Endothelial cell of umbilical vein (primary cell): Measurements from ENCODE around the gene GLRA1. TPM values are rescaled to one million over a fixed set of nuclear protein-coding genes. Genes with fewer than 3 reads are reported as not detected.

Experiments
- BruUV-seq: library from RNA; stranded (reverse); fragments of 400-500 nt; replicated peaks from 2 replicates; lab custom pipeline; 2021; lab: Mats Ljungman, UMichigan
- CTCF ChIA-PET: fragments of 300-600, 350-600 bp; sonication (Branson Sonifier 250); formaldehyde crosslinking; loops from one replicate; lab custom pipeline; 2021; ENCODE audit warnings: antibody characterized with exemption, inconsistent platforms; lab: Charles Lee
- POLR2A ChIA-PET: fragments of 300-600, 350-600 bp; sonication (Branson Sonifier 250); formaldehyde crosslinking; loops from one replicate; lab custom pipeline; 2021; ENCODE audit warnings: antibody characterized with exemption, inconsistent platforms; lab: Charles Lee
- DNase-seq: peaks from one replicate; pipeline ENCODE4 v3.0.0-alpha.2; 2011; ENCODE audit warnings: low read depth, low spot score
- FAIRE-seq: peaks from 2 replicates; lab custom pipeline; 2011; peaks lifted over from hg19 to GRCh38; lab: Jason Lieb, UNC
- H2AFZ ChIP-seq: 2 replicates; pipeline ENCODE4 v1.6.0; 2012; ENCODE audit warnings: low read depth, low read length, control low read depth, inconsistent platforms
- H3K27ac ChIP-seq: 2 replicates; pipeline ENCODE4 v1.5.1; 2011; ENCODE audit warnings: low read depth, mild to moderate bottlenecking, control low read depth, low read length, moderate library complexity; ENCODE audit not compliant: insufficient read depth
- H3K27me3 ChIP-seq, 2 experiments: 2 replicates each; pipeline versions ENCODE4 v1.6.0 to v1.6.1; 2011; ENCODE audit warnings: low read length in 2 of 2, mixed read lengths in 1 of 2; ENCODE audit not compliant: control insufficient read depth in 2 of 2, insufficient read depth in 2 of 2
- H3K36me3 ChIP-seq, 2 experiments: 2 replicates in 1 of 2; 3 replicates in 1 of 2; pipeline ENCODE4 v1.5.1; 2011; ENCODE audit warnings: low read length in 2 of 2, mild to moderate bottlenecking in 1 of 2, moderate library complexity in 1 of 2; ENCODE audit not compliant: control insufficient read depth in 2 of 2, insufficient read depth in 2 of 2; ENCODE audit errors: extremely low read depth in 1 of 2
- H3K4me1 ChIP-seq: 3 replicates; pipeline ENCODE4 v1.5.1; 2011; ENCODE audit warnings: mild to moderate bottlenecking, low read length; ENCODE audit not compliant: control insufficient read depth, insufficient read depth; ENCODE audit errors: extremely low read depth
- H3K4me2 ChIP-seq: 2 replicates; pipeline ENCODE4 v1.6.1; 2011; ENCODE audit warnings: low read length, control low read depth, mixed read lengths; ENCODE audit not compliant: insufficient read depth
- H3K4me3 ChIP-seq, 3 experiments: fragments of 200-600 bp in 1 of 3; sonication (generic), shearing (Covaris generic) in 1 of 3; replicated peaks in 1 of 3; 2 replicates each; pipeline ENCODE4 v1.5.1; 2011 to 2016; ENCODE audit warnings: control low read depth in 3 of 3, low read length in 3 of 3, mild to moderate bottlenecking in 2 of 3, inconsistent platforms in 1 of 3, low read depth in 1 of 3, moderate library complexity in 1 of 3; ENCODE audit not compliant: insufficient read depth in 1 of 3
- H3K79me2 ChIP-seq: 2 replicates; pipeline ENCODE4 v1.6.0; 2012; ENCODE audit warnings: low read length, inconsistent platforms; ENCODE audit not compliant: control insufficient read depth, insufficient read depth
- H3K9ac ChIP-seq: replicated peaks from 2 replicates; pipeline ENCODE3; 2011; ENCODE audit warnings: low read length, control low read depth; ENCODE audit not compliant: insufficient read depth; ENCODE audit errors: extremely low read depth
- H3K9me1 ChIP-seq: replicated peaks from 3 replicates; pipeline ENCODE4 v1.6.0; 2011; ENCODE audit warnings: mild to moderate bottlenecking, low read length; ENCODE audit not compliant: control insufficient read depth, insufficient read depth; ENCODE audit errors: extremely low read depth
- H3K9me3 ChIP-seq: replicated peaks from 2 replicates; pipeline ENCODE4 v1.5.1; 2012; ENCODE audit warnings: low read length, inconsistent platforms; ENCODE audit not compliant: control insufficient read depth, insufficient read depth
- H4K20me1 ChIP-seq: replicated peaks from 2 replicates; pipeline ENCODE3; 2011; ENCODE audit warnings: mild to moderate bottlenecking, low read length; ENCODE audit not compliant: control insufficient read depth, insufficient read depth; ENCODE audit errors: extremely low read depth
- EZH2 ChIP-seq: IDR thresholded peaks from 2 replicates; pipeline ENCODE4 v1.6.1; 2012; ENCODE audit warnings: borderline replicate concordance, low read depth, mild to moderate bottlenecking, moderate library complexity, low read length, inconsistent platforms; ENCODE audit not compliant: severe bottlenecking
- FOS ChIP-seq: IDR thresholded peaks from 2 replicates; pipeline ENCODE4 v1.6.1; 2011; ENCODE audit warnings: mild to moderate bottlenecking, low read length, moderate library complexity, borderline replicate concordance; ENCODE audit not compliant: insufficient read depth
- GATA2 ChIP-seq: IDR thresholded peaks from 2 replicates; pipeline ENCODE4 v1.7.0; 2011; ENCODE audit warnings: low read depth, mild to moderate bottlenecking, moderate library complexity, mixed read lengths, low read length; ENCODE audit not compliant: insufficient read length, insufficient read depth
- JUN ChIP-seq: IDR thresholded peaks from 2 replicates; pipeline ENCODE4 v1.6.1; 2011; ENCODE audit warnings: borderline replicate concordance, low read depth; ENCODE audit not compliant: insufficient read length, insufficient read depth
- MYC ChIP-seq: IDR thresholded peaks from one replicate; pipeline ENCODE4 v1.6.1; 2011; ENCODE audit warnings: mild to moderate bottlenecking, low read depth, low read length
- POLR2A ChIP-seq: IDR thresholded peaks from 2 replicates; pipeline ENCODE4 v1.6.1; 2012; ENCODE audit warnings: low read depth, mild to moderate bottlenecking, control low read depth, low read length
- POLR2AphosphoS5 ChIP-seq: IDR thresholded peaks from 2 replicates; pipeline ENCODE4 v1.6.1; 2012; ENCODE audit warnings: low read depth, mild to moderate bottlenecking, control low read depth, low read length, moderate library complexity; ENCODE audit not compliant: insufficient read depth
- dilution Hi-C: fragments of 300-500 bp; cut with MboI; formaldehyde crosslinking; loops from one replicate; pipeline ENCODE4 v1.15.0; 2019; ENCODE audit warnings: low sequenced_read_pairs; ENCODE audit not compliant: extremely low pct_ligation_motif_present
- intact Hi-C: fragments of 100-400 bp; cut with micrococcal nuclease; formaldehyde crosslinking; loops from one replicate; pipeline ENCODE4 v1.10.0; 2022
- polyA plus RNA-seq, 4 experiments: library from polyadenylated mRNA; depleted of rRNA in 3 of 4; stranded (reverse) in 3 of 4; unstranded in 1 of 4; fragments of >200 nt; gene quantifications; 2 replicates each; pipeline versions ENCODE4 v1.2.1 to v1.2.3, GENCODE V29; 2011 to 2012; ENCODE audit warnings: missing spikeins in 1 of 4
- total RNA-seq: library from RNA; stranded (reverse); gene quantifications from 2 replicates; pipeline ENCODE4 v1.2.3, GENCODE V29; 2021
- TF ChIP-seq, protein P1 (sequence below): IDR thresholded peaks from 2 replicates; pipeline ENCODE4 v1.6.1; 2011; ENCODE audit not compliant: insufficient read depth, insufficient read length
- TF ChIP-seq, protein P2 (sequence below), 2 donors: IDR thresholded peaks; 1 replicate in 1 of 2; 2 replicates in 1 of 2; pipeline ENCODE4 v1.5.1; 2011; ENCODE audit warnings: low read length in 2 of 2, mild to moderate bottlenecking in 2 of 2, moderate library complexity in 2 of 2, control low read depth in 1 of 2, inconsistent platforms in 1 of 2, low read depth in 1 of 2; ENCODE audit not compliant: insufficient read depth in 1 of 2; ENCODE audit errors: extremely low read depth in 1 of 2

The GLRA1 gene
- total and polyA plus RNA-seq, 2 donors (not counting 3 experiments of a cell fraction or from before 2014, with no cell fraction given) = not detected

DNA sequence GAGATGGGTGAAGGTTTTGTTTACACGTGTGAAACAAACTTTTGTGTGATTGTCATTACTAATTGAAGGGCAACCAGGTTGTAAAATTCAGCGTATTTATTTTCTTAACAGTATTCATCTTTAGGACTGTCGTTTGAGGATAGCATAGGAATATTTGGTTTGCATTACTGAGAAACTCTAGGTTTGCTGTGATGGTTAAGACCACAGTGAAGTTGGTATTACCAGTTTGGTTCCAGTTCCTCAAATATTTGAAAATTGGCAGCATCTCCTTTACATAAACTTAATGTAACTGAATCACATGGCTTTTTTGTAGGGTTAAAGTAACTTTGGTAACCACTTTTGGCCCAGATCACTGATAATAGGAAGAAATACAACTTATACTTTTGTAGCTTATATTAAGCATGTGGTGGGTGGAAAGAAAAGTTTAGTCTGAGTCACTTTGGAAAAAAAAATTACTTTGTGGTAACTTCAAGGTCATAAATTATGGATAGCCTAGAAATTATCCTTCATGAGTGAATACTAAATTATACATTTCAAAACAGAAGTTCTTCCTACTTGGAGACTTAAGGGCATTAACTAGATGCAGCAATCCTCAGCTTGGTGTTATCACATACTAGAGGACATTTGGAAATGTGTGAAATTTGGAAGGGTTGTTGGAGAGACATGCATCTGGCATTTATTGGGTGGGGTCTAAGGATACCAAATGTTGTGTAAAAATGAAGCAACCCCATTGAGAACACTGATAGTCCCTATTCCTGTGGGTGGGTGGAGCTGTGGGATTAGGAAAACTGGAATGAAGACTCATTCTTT lies 119.0 kb downstream of the GLRA1 start:
- TF ChIP-seq GATA2 (no peak), MYC (no peak), POLR2A (no peak), EZH2 (no peak), POLR2AphosphoS5 (no peak), JUN (no peak), FOS (no peak)
- TF ChIP-seq, protein P1, sequence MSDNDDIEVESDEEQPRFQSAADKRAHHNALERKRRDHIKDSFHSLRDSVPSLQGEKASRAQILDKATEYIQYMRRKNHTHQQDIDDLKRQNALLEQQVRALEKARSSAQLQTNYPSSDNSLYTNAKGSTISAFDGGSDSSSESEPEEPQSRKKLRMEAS = no peak
- TF ChIP-seq, protein P2, sequence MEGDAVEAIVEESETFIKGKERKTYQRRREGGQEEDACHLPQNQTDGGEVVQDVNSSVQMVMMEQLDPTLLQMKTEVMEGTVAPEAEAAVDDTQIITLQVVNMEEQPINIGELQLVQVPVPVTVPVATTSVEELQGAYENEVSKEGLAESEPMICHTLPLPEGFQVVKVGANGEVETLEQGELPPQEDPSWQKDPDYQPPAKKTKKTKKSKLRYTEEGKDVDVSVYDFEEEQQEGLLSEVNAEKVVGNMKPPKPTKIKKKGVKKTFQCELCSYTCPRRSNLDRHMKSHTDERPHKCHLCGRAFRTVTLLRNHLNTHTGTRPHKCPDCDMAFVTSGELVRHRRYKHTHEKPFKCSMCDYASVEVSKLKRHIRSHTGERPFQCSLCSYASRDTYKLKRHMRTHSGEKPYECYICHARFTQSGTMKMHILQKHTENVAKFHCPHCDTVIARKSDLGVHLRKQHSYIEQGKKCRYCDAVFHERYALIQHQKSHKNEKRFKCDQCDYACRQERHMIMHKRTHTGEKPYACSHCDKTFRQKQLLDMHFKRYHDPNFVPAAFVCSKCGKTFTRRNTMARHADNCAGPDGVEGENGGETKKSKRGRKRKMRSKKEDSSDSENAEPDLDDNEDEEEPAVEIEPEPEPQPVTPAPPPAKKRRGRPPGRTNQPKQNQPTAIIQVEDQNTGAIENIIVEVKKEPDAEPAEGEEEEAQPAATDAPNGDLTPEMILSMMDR (IDR thresholded peaks at IDR 0.05; ENCODE audit: extremely low read depth in 1 of 2, insufficient read depth in 1 of 2, low read depth in 1 of 2, low read length in 2 of 2) = no peak
- no peaks in the 10 kb centered on the region for H3K4me1 ChIP-seq
- dilution Hi-C loops = no loop called here
- no peak overlapping the region for H3K9ac ChIP-seq
- H2AFZ ChIP-seq = no peak overlapping the region
- H3K4me2 ChIP-seq = no peak overlapping the region
- peaks cover 16 to 30% of the 10 kb centered on the region in 2 experiments for H3K36me3 ChIP-seq
- BruUV-seq = no TSS peak
- POLR2A ChIA-PET = interaction anchor here (1.0 kb wide), 1 partner anchor 10 kb away, joined by 3 read pairs; no protein-coding TSS in a partner anchor
- peaks cover 9% of the 10 kb centered on the region for H4K20me1 ChIP-seq
- no peaks in the 10 kb centered on the region for H3K9me3 ChIP-seq
- H3K9me1 ChIP-seq = no peaks in the 10 kb centered on the region
- no peaks in the 10 kb centered on the region for H3K27me3 ChIP-seq
- H3K27ac ChIP-seq = no peak overlapping the region
- no peak for FAIRE-seq
- H3K79me2 ChIP-seq = peaks cover 63% of the 10 kb centered on the region
- intact Hi-C loops = no loop called here
- DNase-seq = no peak
- H3K4me3 ChIP-seq = no peak overlapping the region
- CTCF ChIA-PET = interaction anchor here (0.9 kb wide), 1 partner anchor 13 kb away, joined by 3 read pairs; no protein-coding TSS in a partner anchor
